H1 (cell line): ENCODE measurements around the gene AP3M1. TPM values are rescaled to one million over a fixed set of nuclear protein-coding genes. Genes with fewer than 3 reads are reported as not detected.

ENCODE experiments used
- CTCF ChIA-PET: fragments of 300-600 bp; sonication (Branson Sonifier 250); formaldehyde crosslinking; loops from one replicate; lab custom pipeline; 2021; ENCODE audit not compliant: partially characterized antibody; lab: Charles Lee
- POLR2A ChIA-PET: fragments of 300-600 bp; sonication (Branson Sonifier 250); formaldehyde crosslinking; loops from one replicate; lab custom pipeline; 2021; ENCODE audit warnings: inconsistent platforms; ENCODE audit not compliant: partially characterized antibody; lab: Charles Lee
- DNase-seq, 2 experiments: peaks; one replicate each; pipeline versions ENCODE4 v3.0.0 to v3.0.0-alpha.2; 2010 to 2022; ENCODE audit warnings: low spot score in 2 of 2, low read depth in 1 of 2, mixed read lengths in 1 of 2
- FAIRE-seq: peaks from 2 replicates; lab custom pipeline; 2011; peaks lifted over from hg19 to GRCh38; lab: Jason Lieb, UNC
- H2AFZ ChIP-seq: 2 replicates; pipeline ENCODE4 v1.8.1; 2012; ENCODE audit warnings: low read length, inconsistent platforms
- H2AK5ac ChIP-seq: 2 replicates; pipeline ENCODE4 v1.6.1; 2013; ENCODE audit warnings: low read depth, low read length
- H2BK120ac ChIP-seq: replicated peaks from 2 replicates; pipeline ENCODE3; 2013; ENCODE audit warnings: low read depth, low read length, inconsistent platforms
- H2BK12ac ChIP-seq: 2 replicates; pipeline ENCODE4 v1.6.1; 2013; ENCODE audit warnings: low read depth, low read length
- H2BK15ac ChIP-seq: 2 replicates; pipeline ENCODE4 v1.6.1; 2013; ENCODE audit warnings: low read length
- H2BK20ac ChIP-seq: 2 replicates; pipeline ENCODE4 v1.6.1; 2013; ENCODE audit warnings: low read length
- H2BK5ac ChIP-seq: 2 replicates; pipeline ENCODE4 v1.6.1; 2013; ENCODE audit warnings: low read depth, low read length
- H3K14ac ChIP-seq: 2 replicates; pipeline ENCODE4 v1.6.1; 2013; ENCODE audit warnings: inconsistent platforms; ENCODE audit not compliant: insufficient read length
- H3K18ac ChIP-seq: 2 replicates; pipeline ENCODE4 v1.6.1; 2013; ENCODE audit warnings: low read length; ENCODE audit errors: extremely low read depth
- H3K23ac ChIP-seq: 2 replicates; pipeline ENCODE4 v1.6.1; 2013; ENCODE audit warnings: inconsistent platforms; ENCODE audit not compliant: insufficient read length
- H3K23me2 ChIP-seq: 2 replicates; pipeline ENCODE4 v1.6.1; 2013; ENCODE audit warnings: low read depth, low read length
- H3K27ac ChIP-seq: 2 replicates; pipeline ENCODE4 v1.6.1; 2011; ENCODE audit warnings: low read depth, low read length, inconsistent platforms
- H3K27me3 ChIP-seq, 4 experiments: replicated peaks in 1 of 4; 1 replicate in 1 of 4; 2 replicates in 3 of 4; pipeline versions ENCODE4 v1.6.1 to v1.8.1; 2011 to 2013; ENCODE audit warnings: low read length in 3 of 4, mild to moderate bottlenecking in 3 of 4, inconsistent platforms in 2 of 4, mixed read lengths in 2 of 4, moderate library complexity in 1 of 4; ENCODE audit not compliant: control insufficient read depth in 3 of 4, insufficient read depth in 3 of 4; ENCODE audit errors: extremely low read depth in 1 of 4
- H3K36me3 ChIP-seq, 4 experiments: 2 replicates each; pipeline versions ENCODE4 v1.6.1 to v1.8.1; 2011 to 2013; ENCODE audit warnings: mild to moderate bottlenecking in 4 of 4, low read length in 3 of 4, moderate library complexity in 2 of 4, control low read depth in 1 of 4, inconsistent platforms in 1 of 4; ENCODE audit not compliant: insufficient read depth in 4 of 4, control insufficient read depth in 2 of 4
- H3K4ac ChIP-seq: replicated peaks from 2 replicates; pipeline ENCODE3; 2013; ENCODE audit warnings: low read length, low read depth, mixed read lengths, inconsistent platforms; ENCODE audit not compliant: insufficient read length
- H3K4me1 ChIP-seq, 4 experiments: replicated peaks in 1 of 4; 1 replicate in 1 of 4; 2 replicates in 3 of 4; pipeline versions ENCODE4 v1.6.1 to v1.8.1; 2011 to 2013; ENCODE audit warnings: low read length in 3 of 4, inconsistent platforms in 2 of 4, mixed read lengths in 1 of 4; ENCODE audit not compliant: insufficient read depth in 4 of 4, control insufficient read depth in 3 of 4
- H3K4me2 ChIP-seq, 2 experiments: 2 replicates each; pipeline versions ENCODE4 v1.6.1 to v1.8.1; 2011 to 2013; ENCODE audit warnings: low read depth in 2 of 2, low read length in 2 of 2, control low read depth in 1 of 2, inconsistent platforms in 1 of 2, mild to moderate bottlenecking in 1 of 2; ENCODE audit not compliant: insufficient read depth in 1 of 2
- H3K4me3 ChIP-seq, 4 experiments: fragments of 200-600, 300-600 bp in 1 of 4; sonication (generic), shearing (Covaris generic), sonication (Bioruptor Twin) in 1 of 4; 2 replicates each; pipeline versions ENCODE4 v1.5.1 to v1.8.1; 2011 to 2016; ENCODE audit warnings: low read length in 4 of 4, low read depth in 3 of 4, control low read depth in 2 of 4, inconsistent platforms in 2 of 4, mild to moderate bottlenecking in 2 of 4, mixed read lengths in 1 of 4, moderate library complexity in 1 of 4; ENCODE audit not compliant: insufficient read depth in 2 of 4; ENCODE audit errors: extremely low read depth in 1 of 4
- H3K56ac ChIP-seq: replicated peaks from 2 replicates; pipeline ENCODE3; 2013; ENCODE audit warnings: low read depth, mild to moderate bottlenecking, mixed read lengths, low read length, inconsistent platforms; ENCODE audit not compliant: insufficient read length
- H3K79me1 ChIP-seq: 2 replicates; pipeline ENCODE4 v1.6.1; 2013; ENCODE audit warnings: low read depth, low read length, control low read depth
- H3K79me2 ChIP-seq, 2 experiments: 2 replicates each; pipeline versions ENCODE4 v1.6.1 to v1.8.1; 2012 to 2013; ENCODE audit warnings: low read length in 2 of 2, mild to moderate bottlenecking in 2 of 2, inconsistent platforms in 1 of 2; ENCODE audit not compliant: insufficient read depth in 2 of 2, control insufficient read depth in 1 of 2
- H3K9ac ChIP-seq, 4 experiments: replicated peaks in 1 of 4; 1 replicate in 1 of 4; 2 replicates in 3 of 4; pipeline versions ENCODE4 v1.6.1 to v1.8.1; 2011 to 2013; ENCODE audit warnings: low read depth in 3 of 4, low read length in 3 of 4, control low read depth in 2 of 4, mild to moderate bottlenecking in 2 of 4, moderate library complexity in 2 of 4, inconsistent platforms in 1 of 4; ENCODE audit errors: extremely low read depth in 1 of 4
- H3K9me3 ChIP-seq, 2 experiments: 2 replicates each; pipeline versions ENCODE4 v1.6.1 to v1.8.1; 2012 to 2013; ENCODE audit warnings: mild to moderate bottlenecking in 2 of 2, moderate library complexity in 2 of 2, control low read depth in 1 of 2, inconsistent platforms in 1 of 2, low read depth in 1 of 2, low read length in 1 of 2, mixed read lengths in 1 of 2; ENCODE audit not compliant: insufficient read depth in 2 of 2
- H4K20me1 ChIP-seq, 2 experiments: replicated peaks in 1 of 2; 2 replicates each; pipeline versions ENCODE3 to v1.8.1; 2011 to 2013; ENCODE audit warnings: inconsistent platforms in 2 of 2, low read length in 2 of 2, mild to moderate bottlenecking in 1 of 2; ENCODE audit not compliant: insufficient read depth in 2 of 2, control insufficient read depth in 1 of 2
- H4K5ac ChIP-seq: 2 replicates; pipeline ENCODE4 v1.6.1; 2013; ENCODE audit warnings: low read length, low read depth, mixed read lengths, inconsistent platforms; ENCODE audit not compliant: insufficient read length
- H4K8ac ChIP-seq: 2 replicates; pipeline ENCODE4 v1.8.0; 2013; ENCODE audit warnings: mild to moderate bottlenecking, moderate library complexity, low read length, inconsistent platforms; ENCODE audit not compliant: insufficient read depth; ENCODE audit errors: extremely low read depth
- H4K91ac ChIP-seq: replicated peaks from 2 replicates; pipeline ENCODE3; 2013; ENCODE audit warnings: low read length, mixed read lengths, inconsistent platforms; ENCODE audit not compliant: insufficient read length
- ASH2L ChIP-seq: fragments of 200-600, 300-600 bp; sonication (generic); IDR thresholded peaks from one replicate; pipeline ENCODE4 v1.7.1; 2017; ENCODE audit warnings: low read length
- BCL11A ChIP-seq, 2 experiments: IDR thresholded peaks; one replicate each; pipeline ENCODE4 v1.6.1; 2011; ENCODE audit warnings: low read depth in 2 of 2, low read length in 2 of 2, mild to moderate bottlenecking in 2 of 2
- CEBPB ChIP-seq: IDR thresholded peaks from 2 replicates; pipeline ENCODE4 v1.6.1; 2012; ENCODE audit warnings: low read depth, low read length
- CHD1 ChIP-seq: IDR thresholded peaks from 2 replicates; pipeline ENCODE4 v1.6.1; 2012; ENCODE audit warnings: low read depth, low read length, improper control_type of control experiment
- FOSL1 ChIP-seq: IDR thresholded peaks from 2 replicates; pipeline ENCODE4 v1.6.1; 2011; ENCODE audit warnings: mild to moderate bottlenecking, low read depth, low read length, moderate library complexity; ENCODE audit not compliant: insufficient read depth
- GABPA ChIP-seq: IDR thresholded peaks from 2 replicates; pipeline ENCODE4 v1.6.1; 2011; ENCODE audit warnings: mild to moderate bottlenecking, low read length, moderate library complexity, borderline replicate concordance; ENCODE audit not compliant: insufficient read depth
- HDAC2 ChIP-seq, 2 experiments: fragments of 300-600 bp in 1 of 2; sonication (generic) in 1 of 2; IDR thresholded peaks; 2 replicates each; pipeline ENCODE4 v1.6.1; 2011 to 2012; ENCODE audit warnings: low read depth in 2 of 2, low read length in 2 of 2, mild to moderate bottlenecking in 2 of 2, moderate library complexity in 2 of 2, borderline replicate concordance in 1 of 2, inconsistent platforms in 1 of 2
- KDM1A ChIP-seq: fragments of 200-600, 300-600 bp; sonication (generic); IDR thresholded peaks from 2 replicates; pipeline ENCODE4 v1.7.1; 2016; ENCODE audit warnings: mild to moderate bottlenecking, low read length, borderline replicate concordance
- KDM5A ChIP-seq: fragments of 200-600 bp; IDR thresholded peaks from 2 replicates; pipeline ENCODE4 v1.7.1; 2012; ENCODE audit warnings: mild to moderate bottlenecking, low read length, inconsistent platforms, mixed read lengths
- POLR2AphosphoS5 ChIP-seq: IDR thresholded peaks from 2 replicates; pipeline ENCODE4 v1.6.1; 2011; ENCODE audit warnings: low read depth, low read length
- RFX5 ChIP-seq: IDR thresholded peaks from 2 replicates; pipeline ENCODE4 v1.6.1; 2011; ENCODE audit warnings: low read depth, low read length, improper control_type of control experiment, borderline replicate concordance
- SIX5 ChIP-seq: IDR thresholded peaks from 2 replicates; pipeline ENCODE4 v1.6.1; 2011; ENCODE audit warnings: mild to moderate bottlenecking, low read depth, low read length
- YY1 ChIP-seq: IDR thresholded peaks from 2 replicates; pipeline ENCODE4 v1.6.1; 2011; ENCODE audit warnings: low read depth, mild to moderate bottlenecking, low read length
- polyA plus RNA-seq, 7 experiments: library from polyadenylated mRNA; depleted of rRNA in 3 of 7; stranded (reverse) in 5 of 7; unstranded in 2 of 7; fragments of >200 nt in 5 of 7; fragments of 200-250 nt in 2 of 7; gene quantifications; 1 replicate in 5 of 7; 2 replicates in 1 of 7; 4 replicates in 1 of 7; pipeline versions ENCODE4 v1.2.1 to v1.2.3, GENCODE V29; 2011 to 2013; ENCODE audit warnings: missing spikeins in 2 of 7, mixed read lengths in 2 of 7
- total RNA-seq: library from RNA; stranded (reverse); fragmentation: NEBNext Ultra II Directional; extraction: Animal tissue kit (Norgen Biotek cat#: 25700); gene quantifications from 2 replicates; pipeline ENCODE4 v1.2.1, GENCODE V29; 2021
- TF ChIP-seq, protein P1 (sequence below): IDR thresholded peaks from 2 replicates; pipeline ENCODE4 v1.6.1; 2011; ENCODE audit warnings: low read length, improper control_type of control experiment

The AP3M1 gene
- total and polyA plus RNA-seq, 2 of the 8 experiments (the other 6 are each of a cell fraction or from before 2014, with no cell fraction given), result 23.9 to 38.9 TPM

DNA sequence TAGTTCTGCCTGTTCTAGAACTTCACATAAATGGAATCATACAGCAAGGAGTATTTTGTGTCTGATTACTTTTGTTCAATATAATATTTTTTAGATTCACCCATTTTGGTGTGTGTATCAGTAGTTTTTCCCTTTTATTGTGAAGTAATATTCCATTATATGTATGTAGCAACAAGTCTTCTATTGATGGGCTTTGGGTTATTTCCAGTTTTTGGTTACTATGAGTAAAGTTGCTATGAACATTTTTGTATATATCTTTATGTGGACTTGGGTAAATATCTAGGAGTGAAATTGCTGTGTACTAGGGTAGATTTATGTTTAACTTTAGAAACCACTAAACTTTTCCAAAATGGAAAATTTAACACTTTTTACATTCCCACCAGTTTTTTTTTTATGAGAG is 36.0 kb upstream of the AP3M1 start:
- H4K20me1 ChIP-seq, result peaks cover 0 to 2% of the 10 kb centered on the region in 2 experiments
- no peak overlapping the region for H2AFZ ChIP-seq
- H3K23me2 ChIP-seq, result no peaks in the 10 kb centered on the region; the same call in none of the 2 replicates
- H2BK12ac ChIP-seq, result no peak overlapping the region
- no peaks in the 10 kb centered on the region; the same call in none of the 2 replicates for H3K79me1 ChIP-seq
- H2BK15ac ChIP-seq, result no peak overlapping the region
- no peak overlapping the region for H3K9ac ChIP-seq
- no peak for DNase-seq
- no peak overlapping the region for H3K4ac ChIP-seq
- H3K56ac ChIP-seq, result no peak overlapping the region
- peaks cover 0 to 5% (median 2%) of the 10 kb centered on the region in 4 experiments; a peak in 2 of 7 replicates for H3K4me1 ChIP-seq
- no peak overlapping the region for H3K23ac ChIP-seq
- no peak overlapping the region for H4K91ac ChIP-seq
- H3K4me3 ChIP-seq, result no peak overlapping the region
- H4K8ac ChIP-seq, result no peak overlapping the region
- FAIRE-seq, result no peak
- no peak overlapping the region for H3K18ac ChIP-seq
- POLR2A ChIA-PET, result no interaction called here
- peaks cover 3 to 85% of the 10 kb centered on the region in 2 experiments for H3K79me2 ChIP-seq
- no peaks in the 10 kb centered on the region for H3K9me3 ChIP-seq
- H2BK5ac ChIP-seq, result no peak overlapping the region
- H3K14ac ChIP-seq, result no peak overlapping the region
- H2BK120ac ChIP-seq, result no peak overlapping the region
- no peak overlapping the region for H3K27ac ChIP-seq
- no peak overlapping the region for H3K4me2 ChIP-seq
- no peak overlapping the region for H4K5ac ChIP-seq
- H2AK5ac ChIP-seq, result no peak overlapping the region
- TF ChIP-seq KDM5A (no peak), POLR2AphosphoS5 (no peak), KDM1A (no peak), YY1 (no peak), BCL11A (IDR thresholded peaks at IDR 0.05; ENCODE audit: low read depth in 2 of 2, low read length in 2 of 2) (no peak), GABPA (no peak), FOSL1 (no peak), CEBPB (no peak), RFX5 (no peak), CHD1 (no peak), SIX5 (no peak), HDAC2 (IDR thresholded peaks at IDR 0.05; ENCODE audit: borderline replicate concordance in 1 of 2, low read depth in 2 of 2, low read length in 2 of 2) (no peak), ASH2L (no peak)
- TF ChIP-seq, protein P1, sequence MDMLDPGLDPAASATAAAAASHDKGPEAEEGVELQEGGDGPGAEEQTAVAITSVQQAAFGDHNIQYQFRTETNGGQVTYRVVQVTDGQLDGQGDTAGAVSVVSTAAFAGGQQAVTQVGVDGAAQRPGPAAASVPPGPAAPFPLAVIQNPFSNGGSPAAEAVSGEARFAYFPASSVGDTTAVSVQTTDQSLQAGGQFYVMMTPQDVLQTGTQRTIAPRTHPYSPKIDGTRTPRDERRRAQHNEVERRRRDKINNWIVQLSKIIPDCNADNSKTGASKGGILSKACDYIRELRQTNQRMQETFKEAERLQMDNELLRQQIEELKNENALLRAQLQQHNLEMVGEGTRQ, result no peak
- TF ChIP-seq, all 59 proteins: peak for 0
- no peak overlapping the region for H2BK20ac ChIP-seq
- H3K36me3 ChIP-seq, result no peaks in the 10 kb centered on the region
- no peaks in the 10 kb centered on the region for H3K27me3 ChIP-seq
- CTCF ChIA-PET, result no interaction called here
